GM21619 (cell line): ENCODE measurements around the gene SPATA2.
"Not testable (repeated sequence)": the region's sequence is repeated elsewhere in the genome, so short reads cannot be mapped to it uniquely, and the experiment has no call there.

Experiments
- ATAC-seq: cut with Tn5 transposase; IDR thresholded peaks from one replicate; pipeline ENCODE4 v1.9.1; 2021; ENCODE audit not compliant: unreplicated experiment

The SPATA2 gene

GRCh38 chr20:49862607-49863200 lies 52.6 kb downstream of the SPATA2 start:
- ATAC-seq = no peak

- ATAC-seq = not testable (repeated sequence)
Measured at GRCh38 chr20:49861232-49861631, 54.1 kb downstream of the SPATA2 start.

DNA sequence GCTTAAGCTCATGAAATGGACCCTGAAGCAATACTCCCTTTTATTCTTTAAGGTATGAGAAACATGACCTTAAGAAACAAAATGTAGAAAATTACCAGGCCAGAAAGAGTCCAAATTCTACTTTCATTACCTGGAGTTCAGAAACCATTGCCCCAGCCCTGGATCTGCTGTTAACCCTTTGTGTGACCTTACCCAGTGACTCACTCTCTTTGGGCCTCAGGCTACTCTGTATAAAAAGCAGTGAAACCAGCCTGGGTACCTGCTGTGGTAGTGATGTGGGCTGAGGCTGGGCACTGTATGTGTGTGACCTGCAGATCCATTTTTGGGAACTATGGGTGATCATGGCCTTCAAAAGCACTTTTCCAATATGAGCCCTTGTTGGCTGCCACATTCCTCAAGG lies 55.5 kb downstream of the SPATA2 start:
- ATAC-seq = no peak

GRCh38 chr20:49859011-49859410 lies 56.3 kb downstream of the SPATA2 start:
- ATAC-seq = no peak

- ATAC-seq = no peak
Measured at GRCh38 chr20:49858076-49858585, 57.2 kb downstream of the SPATA2 start.

GRCh38 chr20:49856904-49857303 lies 58.4 kb downstream of the SPATA2 start:
- no peak for ATAC-seq

- no peak for ATAC-seq
Measured at GRCh38 chr20:49854190-49854875, 61.0 kb downstream of the SPATA2 start.

- ATAC-seq = no peak
Measured at GRCh38 chr20:49853640-49854039, 61.7 kb downstream of the SPATA2 start.
